ENCODE results near the gene PRIM1. TPM values are rescaled to one million over a fixed set of nuclear protein-coding genes. Genes with fewer than 3 reads are reported as not detected.

The PRIM1 gene
- total and polyA plus RNA-seq, 2 of the 13 experiments (the other 11 are each of a cell fraction or from before 2014, with no cell fraction given) = 30.0 to 47.3 TPM

DNA sequence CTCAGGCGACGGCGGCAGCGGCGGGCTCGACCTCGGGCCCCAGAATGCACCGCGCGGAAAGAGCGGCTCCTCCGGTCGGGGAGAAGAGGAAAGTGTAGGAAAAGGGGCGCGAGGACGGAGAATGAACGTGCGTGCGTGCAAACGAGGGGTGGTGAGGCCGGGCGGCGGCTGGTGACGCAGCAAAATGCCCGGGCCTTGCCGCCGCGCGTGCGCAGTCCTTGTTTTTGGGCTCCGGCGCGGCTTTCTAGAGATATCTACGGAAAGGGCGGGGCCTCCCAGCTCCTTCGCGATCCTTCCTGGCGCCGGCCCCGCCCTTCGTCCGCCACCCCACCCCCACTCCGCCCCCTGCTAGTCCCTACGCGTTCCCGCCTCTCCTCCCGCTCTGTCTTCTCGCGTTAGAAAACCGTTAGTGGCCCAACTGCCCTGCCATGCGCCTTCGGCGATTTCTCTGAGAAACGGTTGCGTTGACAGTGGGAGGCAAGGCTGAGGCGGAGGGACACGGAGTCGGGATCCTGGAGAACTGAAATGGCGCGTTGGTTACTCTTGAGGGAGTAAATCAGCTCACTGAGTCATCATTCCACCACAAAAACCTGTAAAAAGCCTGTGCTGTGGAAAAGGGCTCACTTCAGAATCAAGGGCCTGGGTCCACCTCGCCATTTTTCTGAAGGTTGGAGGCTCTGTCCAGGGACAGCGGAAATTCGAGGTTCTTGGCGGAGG, 63.8 kb downstream of the PRIM1 start, which contains the start of gene PTGES3 (continued):
- TF ChIP-seq ZNF503 (CRISPR knock-in tag; IDR thresholded peaks at IDR 0.05) (0 out of 2 replicates have a peak, but pooled peaks have one; percentile 17), ZNF17 (CRISPR knock-in tag; IDR thresholded peaks at IDR 0.05) (peak; percentile 54; the same call in 1 of the 2 replicates), FOXK2 (IDR thresholded peaks at IDR 0.05) (0 out of 2 replicates have a peak, but pooled peaks have one; percentile 20), PHF20 (CRISPR knock-in tag; IDR thresholded peaks at IDR 0.05) (peak; percentile 76), ZNF234 (CRISPR knock-in tag; conservative IDR thresholded peaks at IDR 0.05) (peak; percentile 5; the same call in 1 of the 2 replicates), TGIF2 (CRISPR knock-in tag; IDR thresholded peaks at IDR 0.05) (peak; percentile 81; the same call in 1 of the 2 replicates), HMGA1 (CRISPR knock-in tag; conservative IDR thresholded peaks at IDR 0.05) (no peak), XBP1 (CRISPR knock-in tag; IDR thresholded peaks at IDR 0.05) (0 out of 2 replicates have a peak, but pooled peaks have one; percentile 50), PHF5A (CRISPR knock-in tag; IDR thresholded peaks at IDR 0.05; ENCODE audit: low read depth, unreplicated experiment) (peak; percentile 68), KAT8 (CRISPR knock-in tag; IDR thresholded peaks at IDR 0.05) (peak; percentile 92), BRD4 (CRISPR knock-in tag; IDR thresholded peaks at IDR 0.05) (peak; percentile 73; the same call in 1 of the 2 replicates), PCBP1 (IDR thresholded peaks at IDR 0.05; ENCODE audit: borderline replicate concordance, low read depth, low read length) (0 out of 2 replicates have a peak, but pooled peaks have one; percentile 73), ZNF790 (CRISPR knock-in tag; IDR thresholded peaks at IDR 0.05; ENCODE audit: borderline replicate concordance) (peak; percentile 68; the same call in 1 of the 2 replicates), ZHX1 (CRISPR knock-in tag; IDR thresholded peaks at IDR 0.05; ENCODE audit: low read depth) (peak; percentile 77; the same call in 1 of the 2 replicates), FLYWCH1 (CRISPR knock-in tag; IDR thresholded peaks at IDR 0.05) (no peak), AHR (CRISPR knock-in tag; IDR thresholded peaks at IDR 0.05) (peak; percentile 85; the same call in 1 of the 2 replicates), ZNF264 (CRISPR knock-in tag; IDR thresholded peaks at IDR 0.05) (peak; percentile 64), SOX6 (IDR thresholded peaks at IDR 0.05) (no peak), SOX6 (CRISPR knock-in tag; IDR thresholded peaks at IDR 0.05) (peak; percentile 58; the same call in 1 of the 2 replicates)
- TF ChIP-seq, protein P1, sequence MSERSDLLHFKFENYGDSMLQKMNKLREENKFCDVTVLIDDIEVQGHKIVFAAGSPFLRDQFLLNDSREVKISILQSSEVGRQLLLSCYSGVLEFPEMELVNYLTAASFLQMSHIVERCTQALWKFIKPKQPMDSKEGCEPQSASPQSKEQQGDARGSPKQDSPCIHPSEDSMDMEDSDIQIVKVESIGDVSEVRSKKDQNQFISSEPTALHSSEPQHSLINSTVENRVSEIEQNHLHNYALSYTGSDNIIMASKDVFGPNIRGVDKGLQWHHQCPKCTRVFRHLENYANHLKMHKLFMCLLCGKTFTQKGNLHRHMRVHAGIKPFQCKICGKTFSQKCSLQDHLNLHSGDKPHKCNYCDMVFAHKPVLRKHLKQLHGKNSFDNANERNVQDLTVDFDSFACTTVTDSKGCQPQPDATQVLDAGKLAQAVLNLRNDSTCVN (CRISPR knock-in tag; IDR thresholded peaks at IDR 0.05; ENCODE audit: borderline replicate concordance) = peak; percentile 91
- TF ChIP-seq, protein P2, sequence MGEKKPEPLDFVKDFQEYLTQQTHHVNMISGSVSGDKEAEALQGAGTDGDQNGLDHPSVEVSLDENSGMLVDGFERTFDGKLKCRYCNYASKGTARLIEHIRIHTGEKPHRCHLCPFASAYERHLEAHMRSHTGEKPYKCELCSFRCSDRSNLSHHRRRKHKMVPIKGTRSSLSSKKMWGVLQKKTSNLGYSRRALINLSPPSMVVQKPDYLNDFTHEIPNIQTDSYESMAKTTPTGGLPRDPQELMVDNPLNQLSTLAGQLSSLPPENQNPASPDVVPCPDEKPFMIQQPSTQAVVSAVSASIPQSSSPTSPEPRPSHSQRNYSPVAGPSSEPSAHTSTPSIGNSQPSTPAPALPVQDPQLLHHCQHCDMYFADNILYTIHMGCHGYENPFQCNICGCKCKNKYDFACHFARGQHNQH (CRISPR knock-in tag; IDR thresholded peaks at IDR 0.05) = peak; percentile 94
- TF ChIP-seq, protein P3, sequence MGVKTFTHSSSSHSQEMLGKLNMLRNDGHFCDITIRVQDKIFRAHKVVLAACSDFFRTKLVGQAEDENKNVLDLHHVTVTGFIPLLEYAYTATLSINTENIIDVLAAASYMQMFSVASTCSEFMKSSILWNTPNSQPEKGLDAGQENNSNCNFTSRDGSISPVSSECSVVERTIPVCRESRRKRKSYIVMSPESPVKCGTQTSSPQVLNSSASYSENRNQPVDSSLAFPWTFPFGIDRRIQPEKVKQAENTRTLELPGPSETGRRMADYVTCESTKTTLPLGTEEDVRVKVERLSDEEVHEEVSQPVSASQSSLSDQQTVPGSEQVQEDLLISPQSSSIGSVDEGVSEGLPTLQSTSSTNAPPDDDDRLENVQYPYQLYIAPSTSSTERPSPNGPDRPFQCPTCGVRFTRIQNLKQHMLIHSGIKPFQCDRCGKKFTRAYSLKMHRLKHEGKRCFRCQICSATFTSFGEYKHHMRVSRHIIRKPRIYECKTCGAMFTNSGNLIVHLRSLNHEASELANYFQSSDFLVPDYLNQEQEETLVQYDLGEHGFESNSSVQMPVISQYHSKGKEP (CRISPR knock-in tag; IDR thresholded peaks at IDR 0.05) = peak; percentile 76; the same call in 1 of the 2 replicates
